ENCODE measurements around the gene LYPD3.

- TF ChIP-seq POLR2A (IDR thresholded peaks at IDR 0.05) (no peak), CTCF (IDR thresholded peaks at IDR 0.05) (no peak)
Measured at GRCh38 chr19:43433689-43434088, 31.7 kb downstream of the LYPD3 start.

Measured in Peyer's patch (tissue), 4 donors.